ENCODE measurements around the gene PRPS1.
"Not testable (repeated sequence)": the region's sequence is repeated elsewhere in the genome, so short reads cannot be mapped to it uniquely, and the experiment has no call there.

PRPS1 gene

DNA sequence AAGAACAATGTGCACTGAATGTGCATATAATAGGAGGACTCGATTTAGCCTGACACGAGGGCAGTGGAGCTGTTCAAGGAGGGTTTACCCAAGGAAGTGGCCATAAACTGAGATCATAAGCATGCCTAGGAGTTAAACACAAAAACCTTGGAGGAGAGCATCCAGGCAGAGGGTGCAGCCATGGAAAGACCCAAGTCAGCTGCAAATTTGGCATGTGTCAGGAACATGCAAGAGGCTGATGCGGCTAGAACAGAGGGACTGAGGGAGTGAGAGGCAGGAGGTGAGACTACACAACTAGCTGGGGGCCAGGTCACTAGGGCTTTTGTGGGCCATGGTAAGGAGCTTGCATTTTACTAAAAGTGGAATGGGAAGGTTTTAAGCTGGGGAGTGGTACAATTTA is 55.6 kb downstream of the PRPS1 start (continued):
- TF ChIP-seq OVOL3 (tag by site-specific recombination; IDR thresholded peaks at IDR 0.05) (no peak), ZNF664 (tag by site-specific recombination; IDR thresholded peaks at IDR 0.05) (no peak), MYNN (tag by site-specific recombination; IDR thresholded peaks at IDR 0.05; ENCODE audit: borderline replicate concordance) (no peak), ZNF391 (tag by site-specific recombination; IDR thresholded peaks at IDR 0.05; ENCODE audit: borderline replicate concordance, low read depth) (no peak), SCRT1 (tag by site-specific recombination; IDR thresholded peaks at IDR 0.05; ENCODE audit: borderline replicate concordance) (no peak), YY1 (tag by site-specific recombination; IDR thresholded peaks at IDR 0.05) (no peak)
- TF ChIP-seq, protein P1, sequence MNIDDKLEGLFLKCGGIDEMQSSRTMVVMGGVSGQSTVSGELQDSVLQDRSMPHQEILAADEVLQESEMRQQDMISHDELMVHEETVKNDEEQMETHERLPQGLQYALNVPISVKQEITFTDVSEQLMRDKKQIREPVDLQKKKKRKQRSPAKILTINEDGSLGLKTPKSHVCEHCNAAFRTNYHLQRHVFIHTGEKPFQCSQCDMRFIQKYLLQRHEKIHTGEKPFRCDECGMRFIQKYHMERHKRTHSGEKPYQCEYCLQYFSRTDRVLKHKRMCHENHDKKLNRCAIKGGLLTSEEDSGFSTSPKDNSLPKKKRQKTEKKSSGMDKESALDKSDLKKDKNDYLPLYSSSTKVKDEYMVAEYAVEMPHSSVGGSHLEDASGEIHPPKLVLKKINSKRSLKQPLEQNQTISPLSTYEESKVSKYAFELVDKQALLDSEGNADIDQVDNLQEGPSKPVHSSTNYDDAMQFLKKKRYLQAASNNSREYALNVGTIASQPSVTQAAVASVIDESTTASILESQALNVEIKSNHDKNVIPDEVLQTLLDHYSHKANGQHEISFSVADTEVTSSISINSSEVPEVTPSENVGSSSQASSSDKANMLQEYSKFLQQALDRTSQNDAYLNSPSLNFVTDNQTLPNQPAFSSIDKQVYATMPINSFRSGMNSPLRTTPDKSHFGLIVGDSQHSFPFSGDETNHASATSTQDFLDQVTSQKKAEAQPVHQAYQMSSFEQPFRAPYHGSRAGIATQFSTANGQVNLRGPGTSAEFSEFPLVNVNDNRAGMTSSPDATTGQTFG (tag by site-specific recombination; IDR thresholded peaks at IDR 0.05; ENCODE audit: borderline replicate concordance): no peak

DNA sequence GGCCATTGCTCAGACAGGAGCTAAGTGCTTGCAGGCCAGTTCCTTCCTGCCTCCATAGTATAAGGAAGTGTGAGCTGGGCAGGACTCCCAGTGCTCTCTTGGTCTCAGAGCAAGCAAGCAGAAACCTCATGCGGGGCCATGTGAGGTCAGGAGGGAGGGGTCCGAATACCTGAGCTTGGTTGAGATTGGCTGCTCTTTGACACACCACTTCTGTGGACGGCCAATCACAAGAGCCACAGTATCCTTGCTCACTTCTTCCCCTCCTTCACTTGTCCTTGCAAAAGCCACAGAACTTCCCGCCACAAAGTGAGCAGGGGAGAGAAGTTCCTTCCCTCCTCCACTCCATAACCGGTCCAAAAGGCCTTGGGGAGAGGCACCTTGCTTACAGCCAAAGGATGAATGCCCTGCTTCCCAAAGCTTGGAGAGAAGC is 56.7 kb downstream of the PRPS1 start:
- ChIA-PET POLR2A (interaction anchor here (0.5 to 1.0 kb wide), 2 partner anchors 11 to 32 kb away, joined by 4 to 9 read pairs; no protein-coding TSS in a partner anchor), CTCF (interaction anchor here (0.7 to 1.4 kb wide), 3 partner anchors 8 to 150 kb away, joined by 3 to 5 read pairs (median 3); no protein-coding TSS in a partner anchor)
- no peaks in the 10 kb centered on the region for H3K9me3 ChIP-seq (ENCODE audit: control insufficient read depth, insufficient read depth, low read depth, low read length)
- peaks cover 2% of the 10 kb centered on the region; the same call in 1 of the 2 replicates for H3K4me1 ChIP-seq (ENCODE audit: control insufficient read depth, insufficient read depth, low read length)
- 0 out of 2 replicates have a peak overlapping the region, but pooled peaks have one; percentile 55 for H3K27ac ChIP-seq (ENCODE audit: extremely low read depth, low read depth, low read length)
- TF ChIP-seq TRIM28 (IDR thresholded peaks at IDR 0.05; ENCODE audit: borderline replicate concordance, low read length) (peak; percentile 56), FEZF1 (tag by site-specific recombination; IDR thresholded peaks at IDR 0.05) (peak; percentile 76), BCL11A (tag by site-specific recombination; IDR thresholded peaks at IDR 0.05; ENCODE audit: low read depth) (no peak), ZBTB21 (tag by site-specific recombination; IDR thresholded peaks at IDR 0.05) (no peak), SP2 (tag by site-specific recombination; IDR thresholded peaks at IDR 0.05) (peak; percentile 27)
- no peaks in the 10 kb centered on the region for H3K36me3 ChIP-seq (ENCODE audit: control insufficient read depth in 2 of 2, insufficient read depth in 1 of 2, low read length in 2 of 2)
- H3K4me3 ChIP-seq (ENCODE audit: low read depth, low read length): no peak overlapping the region

DNA sequence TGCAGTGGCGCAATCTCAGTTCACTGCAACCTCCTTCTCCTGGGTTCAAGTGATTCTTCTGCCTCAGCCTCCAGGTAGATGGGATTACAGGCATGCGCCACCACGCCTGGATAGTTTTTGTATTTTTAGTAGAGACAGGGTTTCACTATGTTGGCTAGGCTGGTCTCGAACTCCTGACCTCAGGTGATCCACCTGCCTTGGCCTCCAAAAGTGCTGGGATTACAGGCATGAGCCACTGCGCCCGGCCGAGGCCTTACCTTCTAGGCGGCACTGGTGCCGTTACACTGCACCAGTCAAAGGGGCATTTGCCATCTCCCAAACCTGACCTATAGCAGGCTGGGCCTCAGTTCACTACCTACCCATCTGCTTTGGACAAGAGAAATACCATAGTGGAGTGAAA is 57.3 kb downstream of the PRPS1 start:
- ChIA-PET POLR2A (interaction anchor here (1.0 kb wide), 1 partner anchor 31 kb away, joined by 9 read pairs; no protein-coding TSS in a partner anchor), CTCF (interaction anchor here (0.7 to 1.5 kb wide), 5 partner anchors 9 to 151 kb away, joined by 3 to 5 read pairs (median 3); no protein-coding TSS in a partner anchor)
- H3K4me1 ChIP-seq (ENCODE audit: control insufficient read depth, insufficient read depth, low read length); H3K9me3 ChIP-seq (ENCODE audit: control insufficient read depth, insufficient read depth, low read depth, low read length); H3K36me3 ChIP-seq (ENCODE audit: control insufficient read depth in 2 of 2, insufficient read depth in 1 of 2, low read length in 2 of 2); H3K4me3 ChIP-seq (ENCODE audit: low read depth, low read length): not testable (repeated sequence)
- H3K27ac ChIP-seq (ENCODE audit: extremely low read depth, low read depth, low read length): 0 out of 2 replicates have a peak overlapping the region, but pooled peaks have one; percentile 55

DNA sequence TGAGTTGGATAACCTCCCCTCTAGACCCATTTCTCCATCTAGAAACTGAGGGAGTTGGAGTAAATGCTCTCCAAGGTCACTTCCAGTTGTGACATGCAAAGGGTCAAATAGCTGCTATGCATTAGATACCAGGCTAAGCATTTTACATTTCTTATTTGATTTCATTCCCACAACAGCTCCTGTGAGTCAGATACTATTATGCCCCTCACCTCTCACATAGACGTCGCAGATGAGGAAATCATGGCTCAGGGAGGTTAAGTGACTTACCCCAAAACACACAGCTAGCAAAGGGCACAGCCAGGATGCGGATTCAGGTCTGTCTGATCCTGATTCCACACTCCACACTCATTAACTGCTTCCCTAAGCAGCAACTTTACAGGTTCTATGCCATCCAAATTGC is 57.7 kb downstream of the PRPS1 start:
- H3K27ac ChIP-seq (ENCODE audit: extremely low read depth, low read depth, low read length): no peak overlapping the region
- TF ChIP-seq KLF10 (tag by site-specific recombination; IDR thresholded peaks at IDR 0.05): no peak
- TF ChIP-seq ZNF175 (tag by site-specific recombination; IDR thresholded peaks at IDR 0.05): no peak
- TF ChIP-seq ZNF311 (tag by site-specific recombination; IDR thresholded peaks at IDR 0.05; ENCODE audit: borderline replicate concordance): no peak
- TF ChIP-seq ZNF10 (tag by site-specific recombination; IDR thresholded peaks at IDR 0.05): no peak
- TF ChIP-seq ZNF677 (tag by site-specific recombination; IDR thresholded peaks at IDR 0.05): no peak
- TF ChIP-seq KLF1 (tag by site-specific recombination; IDR thresholded peaks at IDR 0.05): no peak
- TF ChIP-seq ZNF155 (tag by site-specific recombination; IDR thresholded peaks at IDR 0.05): no peak
- TF ChIP-seq ZNF629 (tag by site-specific recombination; IDR thresholded peaks at IDR 0.05): no peak
- POLR2A ChIA-PET: interaction anchor here (1.5 to 1.8 kb wide), 3 partner anchors 10 to 46 kb away, joined by 5 to 7 read pairs (median 5); no protein-coding TSS in a partner anchor
- H3K36me3 ChIP-seq (ENCODE audit: control insufficient read depth in 2 of 2, insufficient read depth in 1 of 2, low read length in 2 of 2): no peaks in the 10 kb centered on the region
- no peak overlapping the region for H3K4me3 ChIP-seq (ENCODE audit: low read depth, low read length)
- no peaks in the 10 kb centered on the region for H3K9me3 ChIP-seq (ENCODE audit: control insufficient read depth, insufficient read depth, low read depth, low read length)
- CTCF ChIA-PET: interaction anchor here (1.1 to 1.7 kb wide), 5 partner anchors 9 to 34 kb away, joined by 3 to 6 read pairs (median 4); no protein-coding TSS in a partner anchor
- H3K4me1 ChIP-seq (ENCODE audit: control insufficient read depth, insufficient read depth, low read length): peaks cover 2% of the 10 kb centered on the region; the same call in 1 of the 2 replicates

Data from HEK293 (cell line).